CD4-positive, alpha-beta T cell treated with Interleukin-21 for 1 hour (primary cell): Measurements from ENCODE around the gene RAPGEF6.
A peak's percentile ranks its signal among the peaks of the same experiment; 100 is the strongest.
"Not testable (repeated sequence)": the region's sequence is repeated elsewhere in the genome, so short reads cannot be mapped to it uniquely, and the experiment has no call there.

ENCODE experiments used
- DNase-seq: peaks from one replicate; pipeline ENCODE4 v3.0.0-alpha.2; 2020

RAPGEF6 gene

DNA sequence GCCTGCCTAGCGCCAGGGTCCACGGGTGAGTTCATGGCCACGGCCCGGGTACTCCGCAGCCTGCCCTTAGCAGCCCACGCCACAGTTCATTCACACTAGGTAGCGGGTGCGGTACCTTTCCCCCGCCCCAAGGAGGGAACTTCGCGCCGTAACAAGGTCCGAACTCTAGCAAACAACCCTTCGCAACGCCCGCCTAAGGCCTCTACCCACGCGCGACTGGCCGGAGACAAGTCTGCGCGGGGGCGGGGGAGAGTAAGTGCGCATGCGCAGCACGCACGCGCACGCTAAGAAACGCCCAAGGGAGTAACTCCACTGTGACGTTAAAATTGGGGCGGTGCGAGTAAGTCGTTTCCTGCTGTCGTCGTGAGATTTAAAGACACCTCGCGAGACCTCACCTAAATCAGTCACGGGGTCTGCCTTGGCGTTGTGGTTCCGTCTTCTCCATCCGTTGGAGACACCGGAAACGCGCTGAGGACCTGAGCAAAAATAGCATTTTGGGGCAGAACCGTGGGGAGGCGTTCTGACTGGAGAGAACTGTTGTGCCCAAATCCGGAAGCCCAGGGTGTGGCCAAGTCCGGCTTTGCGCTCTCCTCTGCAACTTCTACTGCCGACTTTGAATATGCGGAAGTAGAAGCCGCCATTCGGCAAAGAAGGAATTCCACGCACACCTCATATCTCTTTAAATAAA is at the start of gene RAPGEF6:
Gene RAPGEF6, minus strand, starts transcription at position 234 of the 688 bp plus-strand sequence. Its CDS starts 199 bp downstream, at position 35.
- peak; percentile 99 for DNase-seq

GRCh38 chr5:131684595-131684994 is 49.6 kb upstream of the RAPGEF6 start:
- DNase-seq: no peak

DNA sequence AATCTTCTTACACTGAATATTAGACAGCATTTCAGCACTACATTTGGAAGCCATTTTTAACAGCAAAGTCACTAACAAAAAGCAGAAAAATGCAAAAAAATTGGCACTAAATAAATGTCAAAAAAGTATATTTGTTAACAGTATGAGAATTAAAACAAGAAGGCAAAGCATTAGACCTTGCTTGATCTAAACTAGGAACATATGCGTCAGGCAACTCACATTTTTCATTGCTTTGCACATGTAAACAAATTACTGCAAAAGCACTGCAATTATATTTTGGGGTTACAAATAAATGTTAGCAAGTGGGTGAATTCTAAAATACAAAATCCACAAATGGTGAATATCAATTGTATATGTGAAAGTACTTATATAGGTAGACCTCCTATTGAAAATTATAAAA is 49.0 kb upstream of the RAPGEF6 start:
- no peak for DNase-seq

DNA sequence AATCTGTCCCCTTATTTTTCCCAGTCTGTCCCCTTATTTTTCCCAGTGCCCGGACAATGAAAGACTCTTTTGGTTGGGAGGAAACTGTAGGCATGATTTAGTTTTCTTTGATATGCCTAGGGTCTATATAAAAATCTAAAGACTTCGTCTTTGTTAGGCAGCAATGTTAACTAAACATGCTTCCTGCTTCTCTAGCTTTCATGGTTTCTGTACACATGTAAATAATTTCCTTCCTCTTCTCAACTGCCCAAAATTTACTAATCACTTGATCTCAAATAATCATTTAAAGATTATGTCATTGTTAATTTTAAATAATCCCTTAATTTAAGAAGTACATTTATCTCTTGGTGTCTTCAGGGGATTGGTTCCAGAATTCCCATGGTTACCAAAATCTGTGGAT is 47.8 kb upstream of the RAPGEF6 start:
- DNase-seq: no peak

- DNase-seq: no peak
These were observed 47.1 kb upstream of the RAPGEF6 start for GRCh38 chr5:131682175-131682574.

GRCh38 chr5:131679911-131680310 is 44.9 kb upstream of the RAPGEF6 start:
- DNase-seq: no peak

DNA sequence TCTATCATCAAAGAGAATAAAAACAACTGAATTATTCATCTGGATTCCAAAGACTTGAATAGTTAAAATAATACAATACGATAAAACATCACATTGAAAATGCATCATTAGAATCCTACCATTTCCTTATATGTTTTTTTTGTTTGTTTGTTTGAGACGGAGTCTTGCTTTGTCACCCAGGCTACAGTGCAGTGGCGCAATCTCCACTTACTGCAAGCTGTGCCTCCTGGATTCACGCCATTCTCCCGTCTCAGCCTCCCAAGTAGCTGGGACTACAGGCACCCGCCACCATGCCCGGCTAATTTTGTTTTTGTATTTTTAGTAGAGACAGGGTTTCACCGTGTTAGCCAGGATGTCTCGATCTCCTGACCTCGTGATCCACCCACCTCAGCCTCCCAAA is 43.2 kb upstream of the RAPGEF6 start:
- DNase-seq: not testable (repeated sequence)

GRCh38 chr5:131677115-131677514 is 42.1 kb upstream of the RAPGEF6 start:
- DNase-seq: no peak

DNA sequence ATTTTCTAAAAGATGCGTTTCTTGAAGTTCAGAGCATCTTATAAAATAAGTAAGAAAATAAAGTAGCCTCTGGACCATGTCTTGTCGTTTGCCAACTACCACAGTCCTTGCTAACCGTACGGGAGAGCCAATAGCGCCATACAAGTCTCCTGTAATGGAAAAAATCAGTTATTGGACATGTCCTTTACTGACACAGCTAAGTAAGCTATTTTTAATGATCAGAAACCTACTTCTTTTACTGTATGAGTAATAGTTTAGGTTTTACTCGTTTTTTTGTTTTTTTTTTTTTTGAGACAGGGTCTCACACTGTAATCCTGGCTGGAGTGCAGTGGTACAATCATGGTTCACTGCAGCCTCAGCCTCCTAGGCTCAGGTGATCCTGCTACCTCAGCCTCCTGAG is 37.7 kb upstream of the RAPGEF6 start:
- no peak for DNase-seq

DNA sequence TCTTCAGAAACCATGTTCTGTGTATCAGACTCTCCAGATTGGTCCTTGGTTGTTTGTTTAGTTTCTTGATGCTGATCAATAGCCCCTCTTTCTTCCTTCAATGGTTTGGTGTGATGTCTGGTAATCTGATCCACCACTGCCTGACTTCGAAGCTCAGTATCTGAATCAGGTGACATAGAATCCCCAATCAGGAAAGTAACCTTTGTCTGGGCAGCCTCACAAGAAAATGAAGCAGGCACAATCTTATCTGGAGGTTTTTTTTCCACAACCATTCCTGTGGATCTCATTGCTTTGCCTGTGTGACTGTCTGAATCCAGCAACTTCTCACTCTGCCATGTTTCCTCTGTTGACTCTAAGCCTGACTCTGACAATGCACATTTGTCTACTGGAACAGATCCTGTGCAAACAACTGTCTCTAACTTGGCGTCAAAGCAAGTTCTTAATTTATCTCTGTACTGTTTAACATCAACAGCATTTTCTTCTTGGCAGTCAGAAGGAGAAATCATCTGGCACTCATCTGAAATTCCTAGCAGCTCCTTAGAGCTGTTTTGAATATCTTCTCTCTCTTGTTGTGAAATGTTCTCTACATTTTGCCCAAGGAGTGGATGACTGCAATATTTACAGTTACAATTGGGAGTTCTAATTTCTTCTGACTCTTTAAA is 37.1 kb upstream of the RAPGEF6 start:
- no peak for DNase-seq

GRCh38 chr5:131671409-131671808 is 36.4 kb upstream of the RAPGEF6 start:
- DNase-seq: no peak

- no peak for DNase-seq
These were observed 29.9 kb upstream of the RAPGEF6 start for GRCh38 chr5:131664929-131665328.

DNA sequence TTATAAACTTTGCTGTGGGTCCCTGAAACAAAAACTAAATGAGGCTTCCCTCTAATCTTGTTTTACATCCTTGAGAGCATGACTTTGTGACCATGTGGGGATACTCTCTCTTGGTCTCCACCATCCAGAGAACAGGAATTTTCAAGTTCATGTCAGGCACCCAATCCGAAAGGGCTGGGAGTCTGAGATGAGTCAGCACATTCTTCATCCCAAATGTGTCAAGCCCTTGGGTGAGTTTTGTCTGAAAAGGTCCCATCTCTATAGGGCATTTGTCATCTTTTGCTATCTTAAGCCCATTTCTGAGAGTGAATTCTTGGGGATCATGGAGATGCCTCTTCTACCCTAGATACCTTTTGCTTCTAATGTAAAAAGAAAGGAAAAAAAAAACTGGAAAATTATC is 26.9 kb upstream of the RAPGEF6 start:
- DNase-seq: no peak

DNA sequence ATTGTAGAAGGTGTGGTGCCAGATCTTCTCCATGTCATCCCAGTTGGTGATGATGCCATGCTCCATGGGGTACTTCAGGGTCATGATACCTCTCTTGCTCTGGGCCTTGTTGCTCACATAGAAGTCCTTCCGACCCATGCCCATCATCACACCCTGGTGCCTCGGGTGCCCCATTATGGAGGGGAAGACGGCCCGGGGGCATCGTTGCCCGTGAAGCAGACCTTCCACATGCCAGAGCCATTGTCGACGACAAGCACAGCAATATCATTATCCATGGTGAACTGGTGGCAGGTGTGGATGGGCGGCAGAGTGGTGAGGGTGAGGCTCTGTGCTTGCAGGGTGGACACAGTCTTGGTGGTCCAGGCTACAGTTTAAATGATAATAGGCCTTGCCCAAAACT is 24.8 kb upstream of the RAPGEF6 start:
- no peak for DNase-seq

- no peak for DNase-seq
These were observed 24.3 kb upstream of the RAPGEF6 start for GRCh38 chr5:131659290-131659689.

DNA sequence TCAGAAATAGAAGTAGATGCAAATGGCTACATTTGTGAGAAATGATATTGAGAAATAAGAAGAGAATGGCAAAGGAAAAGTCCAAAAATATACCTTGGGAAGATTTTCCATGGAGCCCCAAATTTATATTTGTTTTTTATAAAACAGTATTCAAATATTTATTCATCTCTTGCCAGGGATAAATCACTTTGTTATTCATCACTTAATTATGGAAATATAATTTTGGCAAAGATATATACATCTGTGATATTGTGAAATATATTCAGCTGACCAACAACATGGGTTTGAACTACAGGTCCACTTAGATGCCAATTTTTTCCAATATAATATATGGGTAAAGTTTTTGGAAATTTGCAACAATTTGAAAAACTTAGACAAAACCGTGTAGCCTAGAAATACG is 19.7 kb upstream of the RAPGEF6 start:
- DNase-seq: no peak

DNA sequence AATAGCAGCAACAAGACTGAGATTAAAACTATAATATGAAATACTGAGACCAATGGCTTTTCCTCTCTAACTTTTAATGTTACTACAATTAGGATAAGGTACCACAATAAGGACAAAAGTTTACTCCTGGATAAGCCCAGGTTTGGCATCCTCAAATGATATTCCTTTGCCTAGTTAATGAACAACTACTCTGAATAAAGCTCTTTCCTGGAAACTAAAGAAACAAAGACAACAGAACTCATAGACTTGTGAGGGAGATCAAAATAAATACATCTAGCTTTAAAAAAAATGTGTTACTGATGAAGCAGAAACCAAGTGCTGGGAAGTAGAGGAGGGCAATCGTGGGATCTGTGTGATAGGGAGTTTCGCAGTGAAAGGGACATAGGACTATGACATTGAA is 19.3 kb upstream of the RAPGEF6 start:
- DNase-seq: no peak

GRCh38 chr5:131649161-131649560 is 14.1 kb upstream of the RAPGEF6 start:
- no peak for DNase-seq

DNA sequence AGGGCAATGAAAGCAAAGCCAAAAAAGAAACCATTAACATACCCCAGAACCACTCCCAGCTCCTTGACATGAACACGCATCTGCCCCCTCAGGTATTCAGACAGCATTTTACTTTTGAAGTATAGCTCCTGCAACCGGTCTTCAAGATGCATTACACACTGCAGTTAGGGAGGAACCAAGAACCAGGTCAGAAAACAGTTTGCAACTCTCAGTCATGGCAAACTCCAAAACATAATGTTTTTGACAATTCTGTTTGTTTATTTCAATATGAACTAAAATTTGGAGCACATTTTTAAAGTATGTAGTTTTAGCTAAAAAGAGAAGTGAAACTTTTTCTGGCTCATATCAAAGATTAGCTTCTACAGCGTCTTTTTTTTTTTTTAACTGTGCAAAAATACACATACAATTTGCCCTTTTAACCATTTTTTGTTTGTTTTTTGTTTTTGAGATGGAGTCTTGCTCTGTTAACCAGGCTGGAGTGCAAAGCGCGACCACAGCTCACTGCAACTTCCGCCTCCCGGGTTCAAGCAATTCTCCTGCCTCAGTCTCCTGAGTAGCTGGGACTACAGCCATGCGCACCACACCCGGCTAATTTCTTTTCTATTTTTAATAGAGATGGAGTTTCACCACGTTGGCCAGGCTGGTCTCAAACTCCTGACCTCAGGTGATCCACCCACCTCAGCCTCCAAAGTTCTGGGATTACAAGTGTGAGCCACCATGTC is 12.2 kb upstream of the RAPGEF6 start:
- DNase-seq: no peak

- DNase-seq: no peak
These were observed 9.8 kb upstream of the RAPGEF6 start for GRCh38 chr5:131644822-131645221.

DNA sequence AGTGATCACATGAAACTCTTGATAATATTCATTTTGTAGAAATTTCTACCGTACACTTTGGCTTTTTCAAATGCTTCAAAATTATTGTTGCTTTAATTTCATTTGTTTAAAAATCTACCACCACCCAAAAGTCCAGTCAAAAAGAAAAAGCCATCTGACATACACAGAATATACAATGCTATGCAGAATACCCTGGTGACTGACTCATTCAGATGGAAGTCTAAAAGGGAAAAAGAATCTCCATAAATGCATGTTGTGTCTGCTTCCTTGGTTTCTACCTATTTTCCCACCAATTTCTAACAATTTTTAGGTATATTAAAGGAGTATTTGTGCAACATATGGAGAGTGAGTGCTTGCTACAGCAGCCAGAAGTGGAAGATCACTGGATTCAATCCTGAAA is 9.3 kb upstream of the RAPGEF6 start:
- no peak for DNase-seq

GRCh38 chr5:131641494-131641893 is 6.5 kb upstream of the RAPGEF6 start:
- no peak for DNase-seq

DNA sequence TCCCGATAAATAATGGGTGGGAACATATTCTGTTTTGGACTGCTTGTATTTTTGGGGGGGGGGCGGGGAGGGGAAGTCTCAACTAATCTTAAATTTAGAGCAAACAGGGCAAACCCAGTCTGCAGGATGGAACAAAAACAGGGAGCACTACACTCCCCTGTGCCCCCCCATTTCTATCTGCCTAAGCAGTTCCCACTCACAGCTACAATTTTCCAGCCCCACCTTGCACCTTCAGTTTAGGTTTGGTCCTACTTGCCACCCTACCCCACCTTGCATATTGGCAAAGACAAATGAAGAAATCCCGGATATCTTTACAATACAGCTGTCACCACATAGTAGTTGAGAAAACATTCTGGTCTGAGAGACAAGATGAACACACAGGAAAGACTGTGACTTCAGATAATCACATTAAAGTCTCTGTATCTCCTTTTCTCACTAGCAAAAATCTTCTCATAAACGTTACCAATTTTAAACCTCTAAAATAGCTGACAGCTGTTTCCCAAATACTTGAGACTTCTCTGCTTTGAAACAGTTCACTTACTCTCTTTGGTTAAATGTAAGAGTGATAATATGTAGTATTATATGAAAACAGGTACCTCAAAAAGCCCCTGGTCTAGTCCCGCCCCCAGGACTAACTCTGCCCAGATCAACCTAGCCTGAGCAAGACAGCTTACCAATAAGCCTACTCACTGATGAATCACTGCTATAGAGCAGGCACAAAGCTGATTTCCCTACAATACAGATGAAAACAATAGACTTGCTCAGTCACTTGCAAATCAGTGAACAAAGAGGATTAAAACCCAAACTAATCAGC is 5.2 kb upstream of the RAPGEF6 start:
- DNase-seq: peak; percentile 33
